ENCODE data around the gene PTGR3.

PTGR3 gene

GRCh38 chr18:75214766-75215510, 6.0 kb upstream of the PTGR3 start:
- FAIRE-seq: no peak

DNA sequence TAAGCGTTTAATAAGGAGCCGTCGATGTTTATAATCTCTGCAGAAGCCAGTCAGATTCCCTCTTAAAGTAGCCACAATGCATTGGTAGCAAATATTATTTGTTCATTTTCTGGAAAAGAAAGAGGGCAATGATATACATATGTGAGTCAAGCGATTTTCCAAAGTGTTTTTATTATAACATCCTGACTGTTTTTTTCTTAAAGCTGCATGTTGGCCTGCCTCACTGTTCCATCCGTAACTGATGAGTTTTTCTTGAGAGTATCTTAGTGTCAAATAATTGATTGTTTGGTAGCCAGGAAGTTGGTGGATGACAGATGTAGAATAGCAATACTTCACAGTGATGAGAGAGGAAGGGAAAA, 5.4 kb upstream of the PTGR3 start:
- no peak for FAIRE-seq

DNA sequence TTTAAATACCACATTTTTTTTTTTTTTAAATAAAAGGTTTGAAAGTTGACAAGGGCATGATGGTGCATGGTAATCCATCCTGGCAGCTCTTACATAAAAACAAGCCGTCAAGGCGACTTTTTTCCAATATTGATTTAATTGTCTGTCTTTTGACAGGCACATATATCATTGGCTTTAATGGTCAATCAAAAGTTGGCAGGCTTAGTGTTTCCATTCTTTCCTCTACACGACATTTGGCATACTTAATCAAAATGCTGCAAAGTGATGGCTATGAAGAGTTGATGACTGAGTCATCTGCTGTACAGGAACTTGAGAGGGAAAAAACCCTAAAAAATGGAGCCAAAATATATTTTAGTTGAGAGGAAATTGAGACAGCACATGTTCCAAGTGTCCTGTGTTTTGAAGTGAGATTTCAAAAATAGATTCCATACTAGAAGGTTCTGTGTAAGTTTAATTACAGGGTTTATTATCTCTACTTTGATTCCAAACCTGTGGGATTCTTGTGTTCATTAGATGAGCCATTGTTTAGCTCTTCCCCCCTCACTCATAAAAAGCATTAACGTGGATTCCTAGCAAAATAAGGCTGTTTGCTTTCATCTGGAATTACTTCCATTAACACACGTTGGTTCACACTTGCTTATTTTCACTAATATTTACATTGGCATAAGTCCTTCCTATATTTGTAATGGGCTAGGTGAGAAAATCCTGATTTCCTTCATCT, 4.8 kb upstream of the PTGR3 start:
- no peak for FAIRE-seq

- no peak for FAIRE-seq
These were observed 3.8 kb upstream of the PTGR3 start for GRCh38 chr18:75212751-75213090.

- FAIRE-seq: no peak
These were observed 3.2 kb upstream of the PTGR3 start for GRCh38 chr18:75211953-75212750.

- no peak for FAIRE-seq
These were observed 2.6 kb upstream of the PTGR3 start for GRCh38 chr18:75211626-75211952.

DNA sequence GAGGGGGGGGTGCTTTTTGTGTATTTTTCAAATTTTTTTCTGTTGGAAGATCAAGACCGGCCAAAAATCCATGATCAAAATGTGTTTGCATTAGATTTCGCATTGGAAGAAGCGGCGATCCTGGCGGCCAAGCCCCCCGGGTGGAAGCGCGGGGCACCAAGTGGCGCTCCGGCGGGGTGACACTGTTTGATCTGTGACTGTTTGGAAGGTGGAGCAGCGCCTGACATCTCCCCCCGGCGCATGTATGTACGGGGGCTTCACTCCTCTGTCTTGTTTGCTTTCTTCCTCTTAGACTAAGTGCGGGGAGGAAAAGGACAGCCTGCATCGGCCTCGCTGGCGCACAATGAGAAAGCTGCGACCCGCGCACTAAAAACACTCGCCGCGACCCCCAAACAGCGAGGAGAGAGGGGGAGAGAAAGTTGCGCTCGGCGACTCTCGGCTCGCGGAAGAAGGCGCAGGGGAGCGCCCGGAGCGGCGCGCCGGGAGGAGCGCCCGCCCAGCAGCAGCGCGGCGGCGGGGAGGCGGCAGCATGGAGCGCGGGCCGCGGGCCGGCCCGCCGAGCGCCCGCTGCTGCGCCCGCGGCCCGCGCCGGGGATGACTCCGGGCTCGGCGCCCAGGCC, 2.2 kb upstream of the PTGR3 start:
- no peak for FAIRE-seq

- no peak for FAIRE-seq
These were observed 1.5 kb upstream of the PTGR3 start, which contains the start of gene TSHZ1 for GRCh38 chr18:75210274-75211001. TSS of gene TSHZ1 (plus strand) at chr18:75210797. CDS start at chr18:75211877, 1,080 bp downstream.

DNA sequence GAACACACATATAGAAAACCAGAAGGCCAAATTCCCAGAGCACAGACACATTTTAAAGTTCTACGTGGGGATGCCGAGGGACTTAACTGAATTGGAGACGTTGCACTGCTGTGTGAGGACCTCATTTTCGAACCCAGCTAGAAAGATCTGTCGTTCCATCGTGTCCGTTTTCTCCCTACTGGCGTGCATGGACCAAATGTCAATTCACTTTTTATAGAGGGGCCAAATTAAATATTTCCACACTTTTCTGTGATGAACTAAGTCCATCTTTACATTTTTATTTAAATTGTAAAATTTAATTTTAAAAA, 966 bp upstream of the PTGR3 start:
- FAIRE-seq: no peak

DNA sequence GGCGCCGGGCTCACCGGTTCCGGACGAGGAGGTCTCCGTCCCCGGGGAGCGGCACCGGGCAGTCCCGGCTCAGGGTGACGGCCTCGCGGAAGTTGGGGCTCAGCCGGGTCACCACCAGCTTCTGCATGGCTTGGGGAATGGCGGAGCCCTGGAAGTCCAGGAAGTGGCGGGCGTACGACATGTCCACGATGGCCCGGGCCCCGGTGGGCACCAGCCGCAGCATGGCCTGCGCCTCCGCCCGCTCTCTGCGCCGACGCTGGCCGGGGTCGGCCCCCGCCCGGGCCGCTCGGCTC, 157 bp downstream of the PTGR3 start:
- no peak for FAIRE-seq

DNA sequence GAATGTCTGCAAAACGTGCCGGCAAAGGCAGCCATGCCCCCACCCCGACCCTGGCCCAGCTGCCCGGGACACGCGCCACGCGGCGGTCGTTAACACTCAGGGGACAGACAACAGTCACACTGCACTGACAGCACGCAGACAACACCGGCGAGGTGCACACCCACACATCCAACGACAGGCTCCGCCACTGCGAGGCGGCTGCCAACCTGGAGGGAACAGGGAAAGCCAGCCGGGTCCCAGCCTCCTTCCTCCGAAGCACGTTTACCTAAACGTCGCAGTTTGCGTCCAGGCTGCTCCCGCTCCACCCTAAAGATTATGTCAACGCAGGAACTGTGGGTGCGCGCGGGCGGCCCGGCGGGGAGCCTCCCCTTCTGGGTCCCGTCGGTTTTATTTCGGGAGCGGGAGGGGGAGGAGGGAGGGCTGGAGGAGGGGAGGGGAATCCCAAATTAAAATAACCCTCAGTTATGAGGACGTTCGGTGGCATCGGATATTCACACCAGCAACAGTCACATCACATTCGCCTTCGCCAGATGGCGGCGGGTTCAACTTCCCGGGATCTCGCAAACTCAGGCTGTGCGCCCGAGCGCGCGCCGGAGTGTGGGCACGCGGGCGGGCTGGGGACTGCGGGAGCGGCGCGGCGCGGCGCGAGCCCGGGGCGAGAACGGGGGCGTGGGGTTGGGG, 644 bp downstream of the PTGR3 start:
- FAIRE-seq: no peak

DNA sequence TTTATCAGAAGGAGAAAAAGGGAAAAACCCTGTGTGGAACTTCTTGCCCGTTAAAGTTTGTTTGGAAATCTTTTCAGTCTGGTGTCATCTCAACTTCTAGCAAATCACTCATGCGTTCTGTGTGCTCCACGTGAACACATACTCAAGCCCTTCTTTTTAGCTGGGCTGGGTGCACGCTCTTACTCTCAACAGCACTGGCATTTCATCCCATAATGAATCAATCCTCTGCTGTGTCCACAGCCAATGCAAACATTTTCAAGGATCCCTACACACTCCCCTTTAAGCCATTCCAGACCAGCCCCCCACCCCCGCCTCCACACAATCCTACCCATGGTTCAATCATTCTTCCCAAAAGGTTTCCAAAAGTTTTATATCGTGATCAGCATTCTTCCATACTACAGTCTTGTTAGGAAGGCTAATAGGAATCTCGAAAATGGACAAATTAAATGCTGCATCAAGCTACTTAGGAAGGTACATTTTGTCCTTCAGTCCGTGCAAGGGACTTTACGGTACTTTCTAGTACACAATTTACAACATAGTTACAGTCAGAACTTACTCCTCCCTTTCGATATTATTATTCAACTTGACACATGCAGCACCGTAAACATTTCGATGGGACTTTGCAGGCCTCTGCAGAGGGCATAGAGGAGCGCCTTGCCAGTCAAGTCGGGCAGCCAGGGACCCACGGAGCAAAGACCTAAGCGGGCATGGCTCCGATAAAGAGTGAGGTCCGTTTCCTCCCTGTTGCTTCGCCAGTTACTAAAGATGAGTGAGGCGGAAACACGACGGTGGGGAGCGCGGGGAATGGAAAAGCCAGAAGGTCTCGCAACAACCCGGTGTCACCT, 1.4 kb downstream of the PTGR3 start:
- FAIRE-seq: no peak

- no peak for FAIRE-seq
These were observed 2.3 kb downstream of the PTGR3 start for GRCh38 chr18:75206452-75207309.

DNA sequence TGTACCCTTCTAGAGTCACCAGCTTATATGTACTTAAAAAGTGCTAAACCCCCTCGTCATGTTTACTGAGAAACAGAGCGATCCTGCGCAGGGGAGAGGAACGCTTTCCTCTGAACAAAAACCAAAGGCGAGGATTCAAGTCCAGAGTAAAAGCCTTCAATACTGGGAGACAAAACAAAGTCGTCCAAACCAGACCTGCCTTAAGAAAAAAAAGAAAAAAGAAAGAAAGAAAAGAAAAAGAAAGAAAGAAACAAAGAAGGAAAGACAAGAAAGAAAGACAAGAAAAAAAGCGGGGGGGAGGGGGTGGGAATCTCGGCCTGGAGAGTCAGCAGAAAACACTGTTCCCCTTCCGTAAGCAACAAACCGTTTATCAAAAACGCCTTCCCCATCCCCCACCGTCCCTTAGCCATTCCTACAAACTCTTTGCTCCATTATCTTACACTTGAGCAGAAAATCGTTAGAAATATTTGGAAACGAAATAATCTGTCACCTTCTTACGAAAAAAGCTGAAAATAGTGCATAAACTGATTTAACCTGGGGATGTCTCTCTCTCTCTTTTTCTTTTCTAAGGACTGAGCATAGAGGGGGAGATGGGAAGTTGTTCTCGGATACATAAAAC, 3.3 kb downstream of the PTGR3 start:
- FAIRE-seq: no peak

- FAIRE-seq: no peak
These were observed 4.0 kb downstream of the PTGR3 start for GRCh38 chr18:75204732-75205513.

GRCh38 chr18:75204269-75204731, 4.6 kb downstream of the PTGR3 start:
- FAIRE-seq: no peak

- FAIRE-seq: no peak
These were observed 5.3 kb downstream of the PTGR3 start for GRCh38 chr18:75203416-75204268.

All from colon (tissue), 2 donors.